Suprapubic skin (tissue), 4 donors: ENCODE measurements around the gene KRTAP3-2. TPM values are rescaled to one million over a fixed set of nuclear protein-coding genes. Genes with fewer than 3 reads are reported as not detected.
A peak's percentile ranks its signal among the peaks of the same experiment; 100 is the strongest.

Source experiments
- DNase-seq, 2 donors: peaks; one replicate each; pipeline ENCODE4 v3.0.0-alpha.2; 2019; ENCODE audit warnings: low spot score in 2 of 2
- H3K27ac ChIP-seq: fragments of 200-600 bp; sonication (generic); one replicate; pipeline ENCODE4 v1.5.1; 2019
- H3K27me3 ChIP-seq: fragments of 200-600 bp; sonication (generic); one replicate; pipeline ENCODE4 v1.5.1; 2019
- H3K36me3 ChIP-seq: fragments of 200-600 bp; sonication (generic); one replicate; pipeline ENCODE4 v1.5.1; 2019
- H3K4me1 ChIP-seq: fragments of 200-600 bp; sonication (generic); one replicate; pipeline ENCODE4 v1.5.1; 2019
- H3K4me3 ChIP-seq: fragments of 200-600 bp; sonication (generic); one replicate; pipeline ENCODE4 v1.5.1; 2019; ENCODE audit warnings: mild to moderate bottlenecking
- H3K9me3 ChIP-seq: fragments of 200-600 bp; sonication (generic); one replicate; pipeline ENCODE4 v1.5.1; 2019
- EP300 ChIP-seq: sonication (generic); formaldehyde crosslinking; IDR thresholded peaks from one replicate; pipeline ENCODE4 v1.6.1; 2017; ENCODE audit warnings: antibody characterized with exemption
- POLR2A ChIP-seq, 2 donors: fragments of 450-650 bp; IDR thresholded peaks; one replicate each; pipeline ENCODE4 v1.6.1; 2017; ENCODE audit warnings: antibody characterized with exemption in 2 of 2, mild to moderate bottlenecking in 2 of 2, moderate library complexity in 2 of 2
- POLR2AphosphoS5 ChIP-seq, 3 donors: sonication (generic); formaldehyde crosslinking; IDR thresholded peaks; one replicate each; pipeline ENCODE4 v1.6.1; 2017; ENCODE audit warnings: antibody characterized with exemption in 3 of 3
- WGBS: methylation state at CpG from one replicate; pipeline ENCODE4 v1.1.5; 2018; 5-methylcytosine and 5-hydroxymethylcytosine counted together
- total RNA-seq, 4 donors: library from RNA; depleted of rRNA; stranded (reverse); fragments of >200 nt; gene quantifications; one replicate each; pipeline ENCODE4 v1.1.0, GENCODE V29; 2016
- TF ChIP-seq, protein P1 (sequence below), 2 donors: fragments of 200-600 bp in 1 of 2; fragments of 450-650 bp in 1 of 2; sonication (generic) in 1 of 2; IDR thresholded peaks; one replicate each; pipeline ENCODE4 v1.5.1; 2016 to 2019; ENCODE audit warnings: antibody characterized with exemption in 2 of 2, mild to moderate bottlenecking in 1 of 2, moderate library complexity in 1 of 2

The KRTAP3-2 gene
- total RNA-seq, 4 donors from 2014 or later: 8.0 to 42.6 (median 23.7) TPM; not detected in 1

DNA sequence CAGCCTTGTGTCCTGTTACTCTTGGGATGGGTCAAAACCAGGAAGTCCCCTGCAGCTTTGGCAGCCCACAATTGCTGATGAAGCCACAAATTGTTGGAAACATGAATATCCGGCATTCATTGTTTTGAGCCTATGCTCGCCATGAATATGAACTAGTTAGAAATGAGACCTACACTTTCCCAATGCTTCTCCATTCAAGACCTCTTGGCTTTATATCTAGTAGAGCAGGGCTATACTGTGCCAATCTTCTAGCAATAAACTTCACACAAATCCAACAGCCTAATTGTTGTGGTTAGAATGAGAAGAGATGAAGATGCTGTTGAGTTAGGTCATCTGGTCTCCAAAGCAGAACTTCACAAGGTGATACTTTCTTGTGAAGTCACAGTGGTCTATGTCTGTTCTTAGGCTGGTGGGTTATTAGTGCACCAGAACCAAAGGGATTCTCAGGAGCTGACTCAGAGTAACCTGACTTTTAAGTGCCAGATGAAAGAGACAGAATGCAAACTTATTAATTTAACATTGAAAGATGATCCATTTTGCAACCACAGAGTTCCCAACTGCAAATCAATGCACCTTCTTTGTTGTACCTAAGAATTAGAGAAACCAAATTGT lies 48.6 kb downstream of the KRTAP3-2 start:
- WGBS: 88% methylated on average over 2 of the region's 2 CpGs
- H3K27me3 ChIP-seq: peaks cover 16% of the 10 kb centered on the region
- DNase-seq: no peak
- TF ChIP-seq, protein P1, sequence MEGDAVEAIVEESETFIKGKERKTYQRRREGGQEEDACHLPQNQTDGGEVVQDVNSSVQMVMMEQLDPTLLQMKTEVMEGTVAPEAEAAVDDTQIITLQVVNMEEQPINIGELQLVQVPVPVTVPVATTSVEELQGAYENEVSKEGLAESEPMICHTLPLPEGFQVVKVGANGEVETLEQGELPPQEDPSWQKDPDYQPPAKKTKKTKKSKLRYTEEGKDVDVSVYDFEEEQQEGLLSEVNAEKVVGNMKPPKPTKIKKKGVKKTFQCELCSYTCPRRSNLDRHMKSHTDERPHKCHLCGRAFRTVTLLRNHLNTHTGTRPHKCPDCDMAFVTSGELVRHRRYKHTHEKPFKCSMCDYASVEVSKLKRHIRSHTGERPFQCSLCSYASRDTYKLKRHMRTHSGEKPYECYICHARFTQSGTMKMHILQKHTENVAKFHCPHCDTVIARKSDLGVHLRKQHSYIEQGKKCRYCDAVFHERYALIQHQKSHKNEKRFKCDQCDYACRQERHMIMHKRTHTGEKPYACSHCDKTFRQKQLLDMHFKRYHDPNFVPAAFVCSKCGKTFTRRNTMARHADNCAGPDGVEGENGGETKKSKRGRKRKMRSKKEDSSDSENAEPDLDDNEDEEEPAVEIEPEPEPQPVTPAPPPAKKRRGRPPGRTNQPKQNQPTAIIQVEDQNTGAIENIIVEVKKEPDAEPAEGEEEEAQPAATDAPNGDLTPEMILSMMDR (IDR thresholded peaks at IDR 0.05): no peak
- TF ChIP-seq POLR2AphosphoS5 (IDR thresholded peaks at IDR 0.05) (no peak), EP300 (no peak), POLR2A (IDR thresholded peaks at IDR 0.05) (no peak)
- H3K4me3 ChIP-seq: no peak overlapping the region
- no peaks in the 10 kb centered on the region for H3K9me3 ChIP-seq
- H3K27ac ChIP-seq: no peak overlapping the region
- H3K36me3 ChIP-seq: no peaks in the 10 kb centered on the region
- H3K4me1 ChIP-seq: peaks cover 36% of the 10 kb centered on the region

DNA sequence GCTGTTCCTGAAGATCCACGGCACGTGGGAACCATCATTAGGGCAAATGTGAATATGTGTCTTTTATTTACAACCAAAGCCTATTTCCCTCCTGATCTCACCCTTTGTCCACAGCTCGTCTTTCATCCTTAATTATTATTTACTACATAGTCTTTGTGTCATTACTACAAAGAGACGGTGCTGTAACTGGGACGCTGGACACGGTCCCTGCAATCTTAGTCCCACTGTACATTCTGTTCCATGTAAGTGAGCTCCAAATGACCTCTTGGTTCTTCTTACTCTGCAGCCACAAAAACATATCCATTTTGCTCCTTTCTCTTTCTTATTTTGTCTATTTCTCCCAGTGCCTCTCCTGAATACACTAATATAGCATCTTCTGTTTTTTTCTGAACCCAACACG lies 49.5 kb downstream of the KRTAP3-2 start:
- WGBS: 76% methylated on average over 7 of the region's 7 CpGs
- Histone ChIP-seq H3K27ac (peak overlapping the region; percentile 18), H3K9me3 (no peaks in the 10 kb centered on the region), H3K36me3 (no peaks in the 10 kb centered on the region), H3K4me3 (no peak overlapping the region), H3K27me3 (peaks cover 16% of the 10 kb centered on the region), H3K4me1 (peaks cover 36% of the 10 kb centered on the region)
- no peak for TF ChIP-seq EP300
- TF ChIP-seq, protein P1 (IDR thresholded peaks at IDR 0.05): no peak
- no peak for TF ChIP-seq POLR2A (IDR thresholded peaks at IDR 0.05)
- TF ChIP-seq POLR2AphosphoS5 (IDR thresholded peaks at IDR 0.05): peak in 1 of 3 donors; percentile 53
- no peak for DNase-seq

DNA sequence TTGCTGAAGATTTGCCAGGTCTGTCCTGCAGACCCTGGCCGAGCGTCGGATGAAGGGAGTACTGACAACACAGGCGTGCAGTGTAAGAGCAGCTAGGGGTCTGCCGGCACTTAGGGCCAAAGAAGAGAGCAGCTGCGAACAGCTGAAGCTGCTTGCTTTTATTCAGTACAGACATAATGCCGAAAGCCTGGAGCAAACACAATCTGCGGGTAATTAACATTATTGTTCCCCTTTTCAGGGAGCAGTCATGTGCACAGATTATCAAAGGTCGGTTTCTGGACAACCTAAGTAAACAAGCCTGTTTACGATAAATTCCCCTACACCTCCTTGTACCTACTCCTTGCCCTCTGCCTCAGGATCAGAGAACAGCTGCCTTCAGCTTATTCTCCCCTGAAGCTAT lies 50.3 kb downstream of the KRTAP3-2 start:
- H3K36me3 ChIP-seq: no peaks in the 10 kb centered on the region
- peaks cover 30% of the 10 kb centered on the region for H3K4me1 ChIP-seq
- WGBS: 61% methylated on average over 10 of the region's 10 CpGs
- H3K4me3 ChIP-seq: no peak overlapping the region
- TF ChIP-seq POLR2AphosphoS5 (IDR thresholded peaks at IDR 0.05) (no peak), POLR2A (IDR thresholded peaks at IDR 0.05) (no peak), EP300 (no peak)
- TF ChIP-seq, protein P1 (IDR thresholded peaks at IDR 0.05): no peak
- no peak for DNase-seq
- H3K27me3 ChIP-seq: peaks cover 16% of the 10 kb centered on the region
- no peak overlapping the region for H3K27ac ChIP-seq
- no peaks in the 10 kb centered on the region for H3K9me3 ChIP-seq

Other genes starting within 250 kb of the KRTAP3-2 start
- 100 to 1,000 TPM in 2 of 4 donors, 10 to 100 TPM in 1, 1 to 10 TPM in 1; 8.7 to 383 (median 119) TPM for gene KRT25, start 244.6 kb downstream of the KRTAP3-2 start, total RNA-seq
- 1 to 10 TPM in 2 of 4 donors, under 1 TPM in 2; 0.34 to 7.2 (median 1.8) TPM for gene KRT26, start 227.7 kb downstream of the KRTAP3-2 start, total RNA-seq
- 100 to 1,000 TPM in 1 of 4 donors, 10 to 100 TPM in 2, 1 to 10 TPM in 1; 1.9 to 150 (median 39.1) TPM for gene KRT27, start 217.4 kb downstream of the KRTAP3-2 start, total RNA-seq
- 10 to 100 TPM in 2 of 4 donors, 1 to 10 TPM in 2; 1.0 to 32.0 (median 11.6) TPM for gene KRT28, start 199.9 kb downstream of the KRTAP3-2 start, total RNA-seq
- 1,000 to 10,000 TPM; 3,788 to 5,963 (median 5,237) TPM for gene KRT10, start 177.3 kb downstream of the KRTAP3-2 start, total RNA-seq
- gene KRT12, start 132.7 kb downstream of the KRTAP3-2 start, total RNA-seq: not detected
- under 1 TPM in 1 of 4 donors, not detected in 3; 0.60 TPM for gene KRT20, start 114.7 kb downstream of the KRTAP3-2 start, total RNA-seq
- 100 to 1,000 TPM in 3 of 4 donors, 10 to 100 TPM in 1; 84.6 to 310 (median 217) TPM for gene KRT23, start 62.3 kb downstream of the KRTAP3-2 start, total RNA-seq
- gene KRT39, start 33.0 kb downstream of the KRTAP3-2 start, total RNA-seq: 10 to 100 TPM in 1 of 4 donors, 1 to 10 TPM in 1, not detected in 2; 2.5 to 13.3 TPM
- gene KRT40, start 15.6 kb downstream of the KRTAP3-2 start, total RNA-seq: 10 to 100 TPM in 1 of 4 donors, 1 to 10 TPM in 1, under 1 TPM in 1, not detected in 1; 0.98 to 12.5 (median 3.9) TPM
- gene KRTAP3-3, start 5.7 kb downstream of the KRTAP3-2 start, total RNA-seq: 10 to 100 TPM in 1 of 4 donors, 1 to 10 TPM in 1, not detected in 2; 2.8 to 22.9 TPM
- gene KRTAP3-1, start 9.2 kb upstream of the KRTAP3-2 start, total RNA-seq: 10 to 100 TPM in 2 of 4 donors, 1 to 10 TPM in 1, not detected in 1; 5.6 to 95.2 (median 15.5) TPM
- gene KRTAP1-5, start 27.3 kb upstream of the KRTAP3-2 start, total RNA-seq: 100 to 1,000 TPM in 1 of 4 donors, 10 to 100 TPM in 2, 1 to 10 TPM in 1; 1.6 to 199 (median 40.4) TPM
- gene KRTAP1-4, start 30.3 kb upstream of the KRTAP3-2 start, total RNA-seq: 1 to 10 TPM in 1 of 4 donors, not detected in 3; 3.2 TPM
- gene KRTAP1-3, start 35.0 kb upstream of the KRTAP3-2 start, total RNA-seq: 100 to 1,000 TPM in 1 of 4 donors, 10 to 100 TPM in 2, not detected in 1; 10.7 to 140 (median 28.7) TPM
- 100 to 1,000 TPM in 1 of 4 donors, 10 to 100 TPM in 1, 1 to 10 TPM in 1, not detected in 1; 9.9 to 165 (median 46.0) TPM for gene KRTAP1-1, start 41.5 kb upstream of the KRTAP3-2 start, total RNA-seq
- gene KRTAP2-1, start 47.4 kb upstream of the KRTAP3-2 start, total RNA-seq: 100 to 1,000 TPM in 1 of 4 donors, 10 to 100 TPM in 2, not detected in 1; 20.1 to 128 (median 37.2) TPM
- 10 to 100 TPM in 2 of 4 donors, 1 to 10 TPM in 1, not detected in 1; 8.2 to 41.6 (median 25.3) TPM for gene KRTAP2-2, start 55.3 kb upstream of the KRTAP3-2 start, total RNA-seq
- 10 to 100 TPM in 1 of 4 donors, under 1 TPM in 1, not detected in 2; 0.64 to 10.8 TPM for gene KRTAP2-3, start 60.2 kb upstream of the KRTAP3-2 start, total RNA-seq
- 10 to 100 TPM in 2 of 4 donors, 1 to 10 TPM in 1, not detected in 1; 6.5 to 76.9 (median 13.4) TPM for gene KRTAP2-4, start 66.0 kb upstream of the KRTAP3-2 start, total RNA-seq
- gene KRTAP4-7, start 84.2 kb upstream of the KRTAP3-2 start, total RNA-seq: 10 to 100 TPM in 1 of 4 donors, 1 to 10 TPM in 2, not detected in 1; 7.9 to 50.0 (median 8.5) TPM
- gene KRTAP4-8, start 98.2 kb upstream of the KRTAP3-2 start, total RNA-seq: 10 to 100 TPM in 2 of 4 donors, 1 to 10 TPM in 1, not detected in 1; 4.4 to 15.2 (median 13.6) TPM
- not detected for gene KRTAP4-16, start 102.3 kb upstream of the KRTAP3-2 start, total RNA-seq
- gene KRTAP4-9, start 105.5 kb upstream of the KRTAP3-2 start, total RNA-seq: 10 to 100 TPM in 3 of 4 donors, not detected in 1; 10.1 to 58.8 (median 13.1) TPM
- gene KRTAP4-11, start 118.5 kb upstream of the KRTAP3-2 start, total RNA-seq: 10 to 100 TPM in 1 of 4 donors, 1 to 10 TPM in 2, not detected in 1; 4.3 to 23.4 (median 5.6) TPM
- gene KRTAP4-12, start 124.3 kb upstream of the KRTAP3-2 start, total RNA-seq: 10 to 100 TPM in 1 of 4 donors, 1 to 10 TPM in 2, not detected in 1; 6.1 to 54.5 (median 8.3) TPM
- gene KRTAP4-6, start 140.6 kb upstream of the KRTAP3-2 start, total RNA-seq: 10 to 100 TPM in 2 of 4 donors, 1 to 10 TPM in 1, not detected in 1; 9.0 to 45.0 (median 13.0) TPM
- gene KRTAP4-5, start 149.9 kb upstream of the KRTAP3-2 start, total RNA-seq: 10 to 100 TPM in 1 of 4 donors, 1 to 10 TPM in 2, not detected in 1; 1.1 to 19.2 (median 2.2) TPM
- 10 to 100 TPM in 2 of 4 donors, 1 to 10 TPM in 1, not detected in 1; 7.7 to 81.7 (median 24.6) TPM for gene KRTAP4-4, start 160.8 kb upstream of the KRTAP3-2 start, total RNA-seq
- 10 to 100 TPM in 2 of 4 donors, 1 to 10 TPM in 1, not detected in 1; 9.0 to 35.4 (median 16.4) TPM for gene KRTAP4-3, start 168.3 kb upstream of the KRTAP3-2 start, total RNA-seq
- 10 to 100 TPM in 3 of 4 donors, not detected in 1; 16.1 to 86.3 (median 16.3) TPM for gene KRTAP4-2, start 178.3 kb upstream of the KRTAP3-2 start, total RNA-seq
- 10 to 100 TPM in 2 of 4 donors, 1 to 10 TPM in 1, not detected in 1; 4.2 to 51.7 (median 16.7) TPM for gene KRTAP4-1, start 185.0 kb upstream of the KRTAP3-2 start, total RNA-seq
- gene KRTAP9-1, start 190.0 kb upstream of the KRTAP3-2 start, total RNA-seq: 1 to 10 TPM in 1 of 4 donors, not detected in 3; 1.1 TPM
- gene KRTAP9-2, start 226.7 kb upstream of the KRTAP3-2 start, total RNA-seq: 100 to 1,000 TPM in 1 of 4 donors, 10 to 100 TPM in 2, not detected in 1; 36.3 to 127 (median 60.8) TPM
- 100 to 1,000 TPM in 1 of 4 donors, 10 to 100 TPM in 2, not detected in 1; 29.0 to 178 (median 61.4) TPM for gene KRTAP9-3, start 232.5 kb upstream of the KRTAP3-2 start, total RNA-seq
- 10 to 100 TPM in 3 of 4 donors, not detected in 1; 27.1 to 89.8 (median 46.6) TPM for gene KRTAP9-8, start 238.1 kb upstream of the KRTAP3-2 start, total RNA-seq
- 100 to 1,000 TPM in 1 of 4 donors, 10 to 100 TPM in 2, not detected in 1; 18.8 to 103 (median 50.1) TPM for gene KRTAP9-4, start 249.8 kb upstream of the KRTAP3-2 start, total RNA-seq